ENCODE results near the gene P2RX3. TPM values are rescaled to one million over a fixed set of nuclear protein-coding genes. Genes with fewer than 3 reads are reported as not detected.

Gene P2RX3
- total and polyA plus RNA-seq, 2 donors from 2014 or later = not detected

GRCh38 chr11:57353446-57353845 is 15.3 kb downstream of the P2RX3 start:
- DNase-seq (no peak), FAIRE-seq (no peak)
- no peak overlapping the region for H3K27ac ChIP-seq (ENCODE audit: low read depth in 2 of 2, low read length in 2 of 2)
- intact Hi-C loops (cut with DNase I) = no loop called here
- TF ChIP-seq CTCF (IDR thresholded peaks at IDR 0.05; ENCODE audit: borderline replicate concordance, extremely low read depth, insufficient read depth) = no peak
- no peaks in the 10 kb centered on the region for H3K4me1 ChIP-seq (ENCODE audit: control insufficient read depth in 2 of 3, insufficient read depth in 2 of 3, low read depth in 1 of 3, low read length in 3 of 3)
- H3K36me3 ChIP-seq (ENCODE audit: control insufficient read depth in 2 of 3, insufficient read depth in 3 of 3, low read length in 3 of 3) = no peaks in the 10 kb centered on the region
- no peaks in the 10 kb centered on the region for H3K9me3 ChIP-seq (ENCODE audit: control insufficient read depth in 2 of 3, insufficient read depth in 1 of 3, low read length in 3 of 3)
- H3K4me3 ChIP-seq (ENCODE audit: low read length in 3 of 3) = no peak overlapping the region
- no peak overlapping the region for H3K9ac ChIP-seq (ENCODE audit: low read length in 3 of 3)
- H3K27me3 ChIP-seq (ENCODE audit: control insufficient read depth, insufficient read depth, low read length) = no peaks in the 10 kb centered on the region

GRCh38 chr11:57353852-57354251 is 15.7 kb downstream of the P2RX3 start:
- TF ChIP-seq CTCF (IDR thresholded peaks at IDR 0.05; ENCODE audit: borderline replicate concordance, extremely low read depth, insufficient read depth) = no peak
- Histone ChIP-seq H3K9me3 (ENCODE audit: control insufficient read depth in 2 of 3, insufficient read depth in 1 of 3, low read length in 3 of 3) (no peaks in the 10 kb centered on the region), H3K9ac (ENCODE audit: low read length in 3 of 3) (no peak overlapping the region), H3K36me3 (ENCODE audit: control insufficient read depth in 2 of 3, insufficient read depth in 3 of 3, low read length in 3 of 3) (no peaks in the 10 kb centered on the region), H3K4me3 (ENCODE audit: low read length in 3 of 3) (no peak overlapping the region), H3K27me3 (ENCODE audit: control insufficient read depth, insufficient read depth, low read length) (no peaks in the 10 kb centered on the region), H3K27ac (ENCODE audit: low read depth in 2 of 2, low read length in 2 of 2) (no peak overlapping the region), H3K4me1 (ENCODE audit: control insufficient read depth in 2 of 3, insufficient read depth in 2 of 3, low read depth in 1 of 3, low read length in 3 of 3) (no peaks in the 10 kb centered on the region)
- DNase-seq = peak in 2 of 5 donors; percentile 35 to 36
- intact Hi-C loops (cut with DNase I) = no loop called here
- FAIRE-seq = no peak

- H3K27ac ChIP-seq (ENCODE audit: low read depth in 2 of 2, low read length in 2 of 2) = no peak overlapping the region
- DNase-seq (no peak), FAIRE-seq (no peak)
- no peak for TF ChIP-seq CTCF (IDR thresholded peaks at IDR 0.05; ENCODE audit: borderline replicate concordance, extremely low read depth, insufficient read depth)
- no peak overlapping the region for H3K9ac ChIP-seq (ENCODE audit: low read length in 3 of 3)
- intact Hi-C loops (cut with DNase I) = no loop called here
- H3K4me1 ChIP-seq (ENCODE audit: control insufficient read depth in 2 of 3, insufficient read depth in 2 of 3, low read depth in 1 of 3, low read length in 3 of 3) = no peaks in the 10 kb centered on the region
- H3K27me3 ChIP-seq (ENCODE audit: control insufficient read depth, insufficient read depth, low read length) = no peaks in the 10 kb centered on the region
- no peaks in the 10 kb centered on the region for H3K36me3 ChIP-seq (ENCODE audit: control insufficient read depth in 2 of 3, insufficient read depth in 3 of 3, low read length in 3 of 3)
- H3K9me3 ChIP-seq (ENCODE audit: control insufficient read depth in 2 of 3, insufficient read depth in 1 of 3, low read length in 3 of 3) = no peaks in the 10 kb centered on the region
- H3K4me3 ChIP-seq (ENCODE audit: low read length in 3 of 3) = no peak overlapping the region
Observed at GRCh38 chr11:57354699-57355098, 16.5 kb downstream of the P2RX3 start.

GRCh38 chr11:57356268-57356667 is 18.1 kb downstream of the P2RX3 start:
- no peak for FAIRE-seq
- no peak overlapping the region for H3K27ac ChIP-seq (ENCODE audit: low read depth in 2 of 2, low read length in 2 of 2)
- H3K4me3 ChIP-seq (ENCODE audit: low read length in 3 of 3) = no peak overlapping the region
- intact Hi-C loops (cut with DNase I) = no loop called here
- no peak overlapping the region for H3K9ac ChIP-seq (ENCODE audit: low read length in 3 of 3)
- no peak for DNase-seq
- no peaks in the 10 kb centered on the region for H3K27me3 ChIP-seq (ENCODE audit: control insufficient read depth, insufficient read depth, low read length)
- no peaks in the 10 kb centered on the region for H3K36me3 ChIP-seq (ENCODE audit: control insufficient read depth in 2 of 3, insufficient read depth in 3 of 3, low read length in 3 of 3)
- no peaks in the 10 kb centered on the region for H3K9me3 ChIP-seq (ENCODE audit: control insufficient read depth in 2 of 3, insufficient read depth in 1 of 3, low read length in 3 of 3)
- no peaks in the 10 kb centered on the region for H3K4me1 ChIP-seq (ENCODE audit: control insufficient read depth in 2 of 3, insufficient read depth in 2 of 3, low read depth in 1 of 3, low read length in 3 of 3)
- TF ChIP-seq CTCF (IDR thresholded peaks at IDR 0.05; ENCODE audit: borderline replicate concordance, extremely low read depth, insufficient read depth) = no peak

Data from kidney (tissue), 14 donors.